ENCODE results near the gene FERMT1.

FERMT1 gene

DNA sequence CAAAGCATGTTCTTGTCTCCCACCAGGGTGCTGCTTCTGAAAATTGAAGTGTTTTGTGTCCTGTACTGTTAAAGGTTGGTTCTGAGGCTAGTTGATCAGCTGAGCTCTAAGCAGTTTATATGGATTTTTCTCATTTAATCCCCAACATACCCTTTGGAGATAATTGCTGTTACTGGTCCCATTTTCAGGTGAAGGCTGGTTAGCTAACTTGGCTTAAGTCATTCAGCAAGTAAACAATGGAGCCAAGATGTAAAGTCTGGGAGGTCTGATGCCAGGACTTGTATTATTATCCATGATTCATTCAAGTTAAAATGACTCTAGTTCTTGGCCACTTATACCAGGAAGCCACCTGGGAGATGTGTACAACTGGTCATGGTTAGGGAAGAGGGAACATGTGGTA, 42.5 kb upstream of the FERMT1 start:
- H2BK15ac ChIP-seq (ENCODE audit: low read depth, poor library complexity, severe bottlenecking) = no peak overlapping the region
- H2AFZ ChIP-seq (ENCODE audit: low read depth, low read length) = no peak overlapping the region
- H4K91ac ChIP-seq (ENCODE audit: low read length) = no peak overlapping the region
- H3K27ac ChIP-seq (ENCODE audit: low read length, poor library complexity, severe bottlenecking) = no peak overlapping the region
- no peaks in the 10 kb centered on the region for H3K79me1 ChIP-seq (replicated peaks; ENCODE audit: low read length, poor library complexity, severe bottlenecking)
- H2BK5ac ChIP-seq (ENCODE audit: low read depth, low read length, poor library complexity, severe bottlenecking) = no peak overlapping the region
- no peak overlapping the region for H4K8ac ChIP-seq (ENCODE audit: low read length)
- no peak for DNase-seq
- peaks cover 21 to 23% of the 10 kb centered on the region in 2 experiments for H3K27me3 ChIP-seq (ENCODE audit: control insufficient read depth in 1 of 2, insufficient read depth in 1 of 2, low read length in 2 of 2)
- no peak overlapping the region for H2BK12ac ChIP-seq (ENCODE audit: low read length in 2 of 2)
- H2AK5ac ChIP-seq (ENCODE audit: low read length, severe bottlenecking) = no peak overlapping the region
- no peak overlapping the region for H3K9ac ChIP-seq (ENCODE audit: low read length)
- H3K4me2 ChIP-seq (ENCODE audit: low read length, poor library complexity, severe bottlenecking) = no peak overlapping the region
- no peak overlapping the region for H3K14ac ChIP-seq (ENCODE audit: low read length in 2 of 2)
- H3K4ac ChIP-seq (ENCODE audit: low read depth in 1 of 2, low read length in 2 of 2) = no peak overlapping the region
- H3K4me1 ChIP-seq (ENCODE audit: control insufficient read depth, insufficient read depth, low read depth, low read length) = no peaks in the 10 kb centered on the region
- H3K23ac ChIP-seq (ENCODE audit: low read length in 2 of 2) = no peak overlapping the region
- H3K9me3 ChIP-seq (ENCODE audit: control insufficient read depth, low read length) = peaks cover 3% of the 10 kb centered on the region
- no peak overlapping the region for H3K18ac ChIP-seq (ENCODE audit: low read depth in 1 of 2, low read length in 2 of 2)
- no peak overlapping the region for H2BK120ac ChIP-seq (ENCODE audit: low read depth, low read length)
- no peaks in the 10 kb centered on the region for H3K36me3 ChIP-seq (ENCODE audit: control insufficient read depth in 1 of 2, insufficient read depth in 2 of 2, low read depth in 1 of 2, low read length in 2 of 2)
- H3K4me3 ChIP-seq (ENCODE audit: insufficient read depth in 1 of 2, low read depth in 1 of 2, low read length in 2 of 2) = no peak overlapping the region

DNA sequence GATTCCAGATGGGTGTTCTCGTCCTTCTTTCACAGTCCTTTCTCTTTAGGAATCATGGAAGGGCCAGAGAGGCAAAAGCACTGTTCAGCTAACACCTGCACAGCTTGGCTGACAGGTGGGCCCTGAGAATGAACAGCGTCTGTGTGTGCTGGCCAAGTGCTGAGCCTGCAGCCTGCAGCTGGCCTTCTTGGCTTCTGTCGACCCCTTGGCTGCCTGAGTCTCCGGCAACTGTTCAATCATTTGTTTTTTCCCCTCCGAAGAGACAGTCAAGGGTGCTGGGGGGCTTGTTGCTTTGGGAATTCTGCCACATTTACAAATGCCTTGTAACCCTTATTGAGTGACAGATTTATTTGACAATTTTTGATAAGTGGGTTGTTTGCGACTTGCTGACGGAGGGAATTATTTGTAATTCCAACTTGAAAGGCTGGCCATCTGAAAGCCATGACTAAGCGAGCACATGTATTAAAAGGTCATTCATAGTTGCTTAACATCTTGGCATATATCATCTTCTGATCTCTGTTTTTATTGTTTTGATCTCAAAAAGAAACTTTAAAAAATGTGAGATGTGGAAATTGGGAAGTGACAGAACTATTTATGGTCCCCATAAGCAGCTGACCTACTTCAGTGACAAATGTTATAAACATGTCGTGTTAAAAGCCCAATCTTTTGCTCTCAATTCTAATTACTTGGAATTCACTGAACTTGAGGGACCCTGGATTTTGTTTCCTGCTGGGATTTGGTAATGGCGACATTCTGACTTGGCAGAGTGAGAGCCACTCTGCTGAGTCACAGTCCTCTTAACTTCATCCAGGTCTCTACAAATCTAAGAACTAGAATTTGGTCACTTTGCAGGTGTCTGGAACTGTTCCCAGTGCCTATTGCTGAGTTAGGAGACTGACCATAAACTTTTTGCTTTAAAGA, 41.9 kb upstream of the FERMT1 start:
- H2AK5ac ChIP-seq (ENCODE audit: low read length, severe bottlenecking) = no peak overlapping the region
- H2BK15ac ChIP-seq (ENCODE audit: low read depth, poor library complexity, severe bottlenecking) = no peak overlapping the region
- H3K4me2 ChIP-seq (ENCODE audit: low read length, poor library complexity, severe bottlenecking) = no peak overlapping the region
- H3K36me3 ChIP-seq (ENCODE audit: control insufficient read depth in 1 of 2, insufficient read depth in 2 of 2, low read depth in 1 of 2, low read length in 2 of 2) = no peaks in the 10 kb centered on the region
- H2BK12ac ChIP-seq (ENCODE audit: low read length in 2 of 2) = no peak overlapping the region
- no peak overlapping the region for H3K27ac ChIP-seq (ENCODE audit: low read length, poor library complexity, severe bottlenecking)
- no peak overlapping the region for H3K14ac ChIP-seq (ENCODE audit: low read length in 2 of 2)
- no peak overlapping the region for H2BK5ac ChIP-seq (ENCODE audit: low read depth, low read length, poor library complexity, severe bottlenecking)
- H2AFZ ChIP-seq (ENCODE audit: low read depth, low read length) = no peak overlapping the region
- no peaks in the 10 kb centered on the region for H3K79me1 ChIP-seq (replicated peaks; ENCODE audit: low read length, poor library complexity, severe bottlenecking)
- no peak overlapping the region for H3K4ac ChIP-seq (ENCODE audit: low read depth in 1 of 2, low read length in 2 of 2)
- no peak for DNase-seq
- WGBS = 63% methylated on average over 9 of the region's 10 CpGs
- no peak overlapping the region for H4K91ac ChIP-seq (ENCODE audit: low read length)
- peaks cover 3% of the 10 kb centered on the region for H3K9me3 ChIP-seq (ENCODE audit: control insufficient read depth, low read length)
- H3K23ac ChIP-seq (ENCODE audit: low read length in 2 of 2) = no peak overlapping the region
- H3K18ac ChIP-seq (ENCODE audit: low read depth in 1 of 2, low read length in 2 of 2) = no peak overlapping the region
- H4K8ac ChIP-seq (ENCODE audit: low read length) = no peak overlapping the region
- H2BK120ac ChIP-seq (ENCODE audit: low read depth, low read length) = no peak overlapping the region
- H3K27me3 ChIP-seq (ENCODE audit: control insufficient read depth in 1 of 2, insufficient read depth in 1 of 2, low read length in 2 of 2) = peaks cover 22 to 23% of the 10 kb centered on the region in 2 experiments
- no peaks in the 10 kb centered on the region for H3K4me1 ChIP-seq (ENCODE audit: control insufficient read depth, insufficient read depth, low read depth, low read length)
- no peak overlapping the region for H3K9ac ChIP-seq (ENCODE audit: low read length)
- H3K4me3 ChIP-seq (ENCODE audit: insufficient read depth in 1 of 2, low read depth in 1 of 2, low read length in 2 of 2) = no peak overlapping the region

- H2BK12ac ChIP-seq (ENCODE audit: low read length in 2 of 2) = no peak overlapping the region
- peaks cover 15% of the 10 kb centered on the region for H3K9me3 ChIP-seq (ENCODE audit: control insufficient read depth, low read length)
- H3K9ac ChIP-seq (ENCODE audit: low read length) = no peak overlapping the region
- DNase-seq = no peak
- H2BK5ac ChIP-seq (ENCODE audit: low read depth, low read length, poor library complexity, severe bottlenecking) = no peak overlapping the region
- no peak overlapping the region for H3K4me3 ChIP-seq (ENCODE audit: insufficient read depth in 1 of 2, low read depth in 1 of 2, low read length in 2 of 2)
- no peaks in the 10 kb centered on the region for H3K4me1 ChIP-seq (ENCODE audit: control insufficient read depth, insufficient read depth, low read depth, low read length)
- no peak overlapping the region for H3K23ac ChIP-seq (ENCODE audit: low read length in 2 of 2)
- no peak overlapping the region for H2AK5ac ChIP-seq (ENCODE audit: low read length, severe bottlenecking)
- H3K4ac ChIP-seq (ENCODE audit: low read depth in 1 of 2, low read length in 2 of 2) = no peak overlapping the region
- no peaks in the 10 kb centered on the region for H3K79me1 ChIP-seq (replicated peaks; ENCODE audit: low read length, poor library complexity, severe bottlenecking)
- peaks cover 22 to 23% of the 10 kb centered on the region in 2 experiments for H3K27me3 ChIP-seq (ENCODE audit: control insufficient read depth in 1 of 2, insufficient read depth in 1 of 2, low read length in 2 of 2)
- H2BK120ac ChIP-seq (ENCODE audit: low read depth, low read length) = no peak overlapping the region
- no peak overlapping the region for H2BK15ac ChIP-seq (ENCODE audit: low read depth, poor library complexity, severe bottlenecking)
- H3K14ac ChIP-seq (ENCODE audit: low read length in 2 of 2) = no peak overlapping the region
- H2AFZ ChIP-seq (ENCODE audit: low read depth, low read length) = no peak overlapping the region
- H3K18ac ChIP-seq (ENCODE audit: low read depth in 1 of 2, low read length in 2 of 2) = no peak overlapping the region
- no CpG with 5 or more reads among the region's 3 CpGs for WGBS
- H3K36me3 ChIP-seq (ENCODE audit: control insufficient read depth in 1 of 2, insufficient read depth in 2 of 2, low read depth in 1 of 2, low read length in 2 of 2) = no peaks in the 10 kb centered on the region
- no peak overlapping the region for H3K4me2 ChIP-seq (ENCODE audit: low read length, poor library complexity, severe bottlenecking)
- no peak overlapping the region for H4K91ac ChIP-seq (ENCODE audit: low read length)
- H4K8ac ChIP-seq (ENCODE audit: low read length) = no peak overlapping the region
- no peak overlapping the region for H3K27ac ChIP-seq (ENCODE audit: low read length, poor library complexity, severe bottlenecking)
These were observed 37.9 kb upstream of the FERMT1 start for GRCh38 chr20:6160736-6161135.

- H2AK5ac ChIP-seq (ENCODE audit: low read length, severe bottlenecking) = no peak overlapping the region
- H3K23ac ChIP-seq (ENCODE audit: low read length in 2 of 2) = no peak overlapping the region
- no peak overlapping the region for H3K9ac ChIP-seq (ENCODE audit: low read length)
- no peak overlapping the region for H3K27ac ChIP-seq (ENCODE audit: low read length, poor library complexity, severe bottlenecking)
- no peak overlapping the region for H2BK12ac ChIP-seq (ENCODE audit: low read length in 2 of 2)
- 75% methylated on average over 2 of the region's 2 CpGs for WGBS
- H3K4ac ChIP-seq (ENCODE audit: low read depth in 1 of 2, low read length in 2 of 2) = no peak overlapping the region
- no peak overlapping the region for H2BK120ac ChIP-seq (ENCODE audit: low read depth, low read length)
- H3K9me3 ChIP-seq (ENCODE audit: control insufficient read depth, low read length) = peaks cover 15% of the 10 kb centered on the region
- H3K27me3 ChIP-seq (ENCODE audit: control insufficient read depth in 1 of 2, insufficient read depth in 1 of 2, low read length in 2 of 2) = peaks cover 4 to 27% of the 10 kb centered on the region in 2 experiments
- H3K4me1 ChIP-seq (ENCODE audit: control insufficient read depth, insufficient read depth, low read depth, low read length) = no peaks in the 10 kb centered on the region
- no peaks in the 10 kb centered on the region for H3K79me1 ChIP-seq (replicated peaks; ENCODE audit: low read length, poor library complexity, severe bottlenecking)
- DNase-seq = no peak
- H3K4me2 ChIP-seq (ENCODE audit: low read length, poor library complexity, severe bottlenecking) = no peak overlapping the region
- no peak overlapping the region for H2AFZ ChIP-seq (ENCODE audit: low read depth, low read length)
- no peak overlapping the region for H2BK5ac ChIP-seq (ENCODE audit: low read depth, low read length, poor library complexity, severe bottlenecking)
- no peak overlapping the region for H3K18ac ChIP-seq (ENCODE audit: low read depth in 1 of 2, low read length in 2 of 2)
- H2BK15ac ChIP-seq (ENCODE audit: low read depth, poor library complexity, severe bottlenecking) = no peak overlapping the region
- no peak overlapping the region for H4K8ac ChIP-seq (ENCODE audit: low read length)
- H3K4me3 ChIP-seq (ENCODE audit: insufficient read depth in 1 of 2, low read depth in 1 of 2, low read length in 2 of 2) = no peak overlapping the region
- H3K14ac ChIP-seq (ENCODE audit: low read length in 2 of 2) = no peak overlapping the region
- H4K91ac ChIP-seq (ENCODE audit: low read length) = no peak overlapping the region
- no peaks in the 10 kb centered on the region for H3K36me3 ChIP-seq (ENCODE audit: control insufficient read depth in 1 of 2, insufficient read depth in 2 of 2, low read depth in 1 of 2, low read length in 2 of 2)
These were observed 34.5 kb upstream of the FERMT1 start for GRCh38 chr20:6157345-6157744.
